HG03064 (cell line): Measurements from ENCODE around the gene CCDC9B.

ENCODE experiments used
- ATAC-seq: cut with Tn5 transposase; IDR thresholded peaks from one replicate; pipeline ENCODE4 v1.9.1; 2021; ENCODE audit warnings: low read depth; ENCODE audit not compliant: unreplicated experiment

CCDC9B gene

GRCh38 chr15:40340740-40341400, at the start of gene CCDC9B:
TSS of gene CCDC9B (minus strand) at chr15:40340939. CDS start at chr15:40340819, 120 bp downstream.
- no peak for ATAC-seq

- ATAC-seq, result no peak
Measured at GRCh38 chr15:40389824-40390595, 49.3 kb upstream of the CCDC9B start.

GRCh38 chr15:40388941-40389823, 48.4 kb upstream of the CCDC9B start:
- no peak for ATAC-seq

GRCh38 chr15:40386480-40386879, 45.7 kb upstream of the CCDC9B start:
- ATAC-seq, result no peak

GRCh38 chr15:40382580-40383456, 42.1 kb upstream of the CCDC9B start, which contains the start of gene KNSTRN:
TSS of gene KNSTRN (plus strand) at chr15:40382721. CDS start at chr15:40382836, 115 bp downstream.
- ATAC-seq, result peak; percentile 93

GRCh38 chr15:40381818-40382529, 41.2 kb upstream of the CCDC9B start:
- ATAC-seq, result no peak

- ATAC-seq, result no peak
Measured at GRCh38 chr15:40380636-40381035, 39.9 kb upstream of the CCDC9B start.

GRCh38 chr15:40379853-40380252, 39.1 kb upstream of the CCDC9B start:
- no peak for ATAC-seq

GRCh38 chr15:40379374-40379773, 38.6 kb upstream of the CCDC9B start:
- no peak for ATAC-seq

- ATAC-seq, result no peak
Measured at GRCh38 chr15:40377606-40378005, 36.9 kb upstream of the CCDC9B start.

GRCh38 chr15:40372981-40373380, 32.2 kb upstream of the CCDC9B start:
- no peak for ATAC-seq

GRCh38 chr15:40369971-40370370, 29.2 kb upstream of the CCDC9B start:
- ATAC-seq, result no peak

- no peak for ATAC-seq
Measured at GRCh38 chr15:40369474-40369869, 28.7 kb upstream of the CCDC9B start.

GRCh38 chr15:40368719-40369473, 28.2 kb upstream of the CCDC9B start:
- ATAC-seq, result no peak

- ATAC-seq, result peak; percentile 76
Measured at GRCh38 chr15:40367686-40368611, 27.2 kb upstream of the CCDC9B start.

GRCh38 chr15:40367371-40367685, 26.6 kb upstream of the CCDC9B start:
- ATAC-seq, result no peak

- no peak for ATAC-seq
Measured at GRCh38 chr15:40366457-40367370, 26.0 kb upstream of the CCDC9B start.
